Endothelial cell of umbilical vein (primary cell): ENCODE measurements around the gene LAMA5.

ENCODE experiments used
- POLR2AphosphoS5 ChIP-seq: IDR thresholded peaks from 2 replicates; pipeline ENCODE4 v1.6.1; 2012; ENCODE audit warnings: low read depth, mild to moderate bottlenecking, control low read depth, low read length, moderate library complexity; ENCODE audit not compliant: insufficient read depth
- TF ChIP-seq, protein P1 (sequence below), 2 donors: IDR thresholded peaks; 1 replicate in 1 of 2; 2 replicates in 1 of 2; pipeline ENCODE4 v1.5.1; 2011; ENCODE audit warnings: low read length in 2 of 2, mild to moderate bottlenecking in 2 of 2, moderate library complexity in 2 of 2, control low read depth in 1 of 2, inconsistent platforms in 1 of 2, low read depth in 1 of 2; ENCODE audit not compliant: insufficient read depth in 1 of 2; ENCODE audit errors: extremely low read depth in 1 of 2

GRCh38 chr20:62323146-62323979 is 43.7 kb downstream of the LAMA5 start:
- no peak for TF ChIP-seq POLR2AphosphoS5
- TF ChIP-seq, protein P1, sequence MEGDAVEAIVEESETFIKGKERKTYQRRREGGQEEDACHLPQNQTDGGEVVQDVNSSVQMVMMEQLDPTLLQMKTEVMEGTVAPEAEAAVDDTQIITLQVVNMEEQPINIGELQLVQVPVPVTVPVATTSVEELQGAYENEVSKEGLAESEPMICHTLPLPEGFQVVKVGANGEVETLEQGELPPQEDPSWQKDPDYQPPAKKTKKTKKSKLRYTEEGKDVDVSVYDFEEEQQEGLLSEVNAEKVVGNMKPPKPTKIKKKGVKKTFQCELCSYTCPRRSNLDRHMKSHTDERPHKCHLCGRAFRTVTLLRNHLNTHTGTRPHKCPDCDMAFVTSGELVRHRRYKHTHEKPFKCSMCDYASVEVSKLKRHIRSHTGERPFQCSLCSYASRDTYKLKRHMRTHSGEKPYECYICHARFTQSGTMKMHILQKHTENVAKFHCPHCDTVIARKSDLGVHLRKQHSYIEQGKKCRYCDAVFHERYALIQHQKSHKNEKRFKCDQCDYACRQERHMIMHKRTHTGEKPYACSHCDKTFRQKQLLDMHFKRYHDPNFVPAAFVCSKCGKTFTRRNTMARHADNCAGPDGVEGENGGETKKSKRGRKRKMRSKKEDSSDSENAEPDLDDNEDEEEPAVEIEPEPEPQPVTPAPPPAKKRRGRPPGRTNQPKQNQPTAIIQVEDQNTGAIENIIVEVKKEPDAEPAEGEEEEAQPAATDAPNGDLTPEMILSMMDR (IDR thresholded peaks at IDR 0.05; ENCODE audit: extremely low read depth in 1 of 2, insufficient read depth in 1 of 2, low read depth in 1 of 2, low read length in 2 of 2) = no peak
